NCI-H2107 treated with DMSO at 0.1 percent for 48 hours (cell line): ENCODE data around the gene SKIC8.

Experiments
- DNase-seq: peaks from one replicate; lab custom pipeline; 2025; ENCODE audit not compliant: unreplicated experiment; lab: John Stamatoyannopoulos, UW

SKIC8 gene

GRCh38 chr15:78299101-78299930, at the start of gene SKIC8:
Gene SKIC8, minus strand, starts transcription at chr15:78299609. Its CDS starts 3,923 bp downstream, at chr15:78295686.
- DNase-seq, result peak; percentile 73

DNA sequence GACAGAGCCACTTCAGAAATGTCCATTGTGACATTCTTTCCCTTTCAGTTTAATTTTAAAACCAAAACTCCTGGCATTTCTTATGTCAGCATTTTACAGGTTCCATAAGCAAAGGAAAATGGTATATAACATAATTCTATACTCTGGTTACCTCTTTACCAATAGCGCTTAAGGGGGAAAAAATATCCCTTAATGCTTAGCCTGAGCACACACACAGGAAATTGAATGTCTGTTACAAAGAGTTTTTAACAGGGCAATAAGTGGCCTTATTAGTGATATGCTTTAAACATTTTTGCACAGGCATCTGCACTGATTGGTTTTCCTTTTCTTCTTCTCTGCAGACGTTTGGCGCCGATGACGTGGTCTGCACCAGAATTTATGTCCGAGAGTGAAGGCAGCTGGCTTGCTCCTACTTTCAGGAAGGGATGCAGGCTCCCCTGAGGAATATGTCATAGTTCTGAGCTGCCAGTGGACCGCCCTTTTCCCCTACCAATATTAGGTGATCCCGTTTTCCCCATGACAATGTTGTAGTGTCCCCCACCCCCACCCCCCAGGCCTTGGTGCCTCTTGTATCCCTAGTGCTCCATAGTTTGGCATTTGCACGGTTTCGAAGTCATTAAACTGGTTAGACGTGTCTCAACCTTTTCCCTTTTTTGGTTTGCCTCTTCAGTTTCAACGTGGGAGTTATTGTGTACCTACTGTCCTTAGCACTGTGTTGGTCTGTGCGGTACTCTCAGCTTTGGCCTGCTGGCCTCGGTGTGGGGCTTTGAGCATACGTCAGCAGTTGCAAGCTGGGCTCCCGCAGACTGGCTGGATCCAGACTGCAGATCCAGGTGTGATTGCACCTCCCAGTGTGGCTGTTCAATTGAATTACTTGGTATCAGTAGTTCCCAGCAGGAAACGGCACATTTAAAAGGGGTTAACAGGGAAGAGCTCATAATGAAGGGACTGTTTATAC, 48.5 kb upstream of the SKIC8 start:
- no peak for DNase-seq

GRCh38 chr15:78345396-78346125, 46.2 kb upstream of the SKIC8 start:
- no peak for DNase-seq

- DNase-seq, result no peak
Measured at GRCh38 chr15:78343276-78344060, 44.1 kb upstream of the SKIC8 start.

DNA sequence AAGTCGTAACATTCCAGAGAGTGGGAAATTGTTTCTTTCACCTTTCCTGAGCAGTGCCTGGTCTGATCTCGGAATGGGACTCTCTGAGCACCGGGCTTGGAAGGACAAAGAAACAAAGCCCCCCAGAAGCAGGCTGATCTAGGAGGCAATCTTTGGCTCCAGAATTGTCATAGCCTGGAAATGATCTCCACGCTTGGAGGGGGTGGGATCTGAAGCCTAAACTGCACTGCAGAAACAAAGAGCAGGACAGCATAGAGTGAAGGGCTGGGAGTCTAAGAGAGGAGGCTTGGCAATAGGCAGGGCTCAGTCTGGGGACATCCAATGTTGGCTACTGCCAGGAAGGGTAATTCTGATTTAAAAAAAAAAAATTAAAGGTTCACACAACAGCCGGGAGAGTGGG, 42.6 kb upstream of the SKIC8 start:
- no peak for DNase-seq

DNA sequence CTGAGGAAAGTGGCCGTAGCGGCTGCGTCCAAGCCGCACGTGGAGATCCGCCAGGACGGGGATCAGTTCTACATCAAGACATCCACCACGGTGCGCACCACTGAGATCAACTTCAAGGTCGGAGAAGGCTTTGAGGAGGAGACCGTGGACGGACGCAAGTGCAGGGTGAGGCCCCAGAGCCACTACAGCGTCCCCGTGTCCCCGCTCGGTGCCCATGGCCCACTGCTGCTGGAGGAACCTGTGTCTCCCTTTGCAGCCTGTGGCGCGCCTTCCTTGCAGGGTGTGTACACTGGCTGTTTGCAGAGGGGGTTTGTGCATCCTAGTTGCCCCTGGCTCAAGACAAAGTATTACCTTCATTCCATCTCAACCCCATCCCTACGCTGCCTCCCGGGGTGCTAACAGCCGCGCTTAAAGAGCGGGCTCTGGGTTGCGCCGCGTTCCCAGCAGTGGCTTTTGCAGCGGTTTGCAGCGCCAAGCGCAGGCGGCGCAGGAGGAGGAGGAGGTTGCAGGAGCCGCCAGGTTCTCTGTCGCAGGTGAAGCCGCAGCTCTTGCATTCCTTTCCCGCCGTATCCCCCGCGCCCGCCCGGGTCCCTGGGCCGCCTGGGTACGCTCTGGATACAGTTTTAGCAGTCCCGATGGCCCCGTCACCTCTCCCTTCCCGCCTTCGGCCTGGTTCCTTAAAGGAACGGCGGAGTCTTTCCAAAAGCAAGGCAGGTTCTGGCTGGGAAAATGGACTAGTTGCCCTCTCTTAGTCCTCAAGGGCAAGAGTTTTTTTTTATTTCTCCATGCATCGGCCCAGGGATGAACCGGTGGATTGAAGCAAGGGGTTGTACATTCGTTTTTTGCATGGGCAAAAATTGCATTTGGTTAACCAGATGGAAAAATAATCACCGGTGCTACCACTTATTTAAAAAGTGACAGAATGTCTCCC, 41.9 kb upstream of the SKIC8 start:
- DNase-seq, result peak; percentile 9

GRCh38 chr15:78340231-78341056, 41.0 kb upstream of the SKIC8 start, which contains the start of gene CRABP1:
Gene CRABP1, plus strand, starts transcription at chr15:78340353. Its CDS starts 76 bp downstream, at chr15:78340429.
- DNase-seq, result no peak

DNA sequence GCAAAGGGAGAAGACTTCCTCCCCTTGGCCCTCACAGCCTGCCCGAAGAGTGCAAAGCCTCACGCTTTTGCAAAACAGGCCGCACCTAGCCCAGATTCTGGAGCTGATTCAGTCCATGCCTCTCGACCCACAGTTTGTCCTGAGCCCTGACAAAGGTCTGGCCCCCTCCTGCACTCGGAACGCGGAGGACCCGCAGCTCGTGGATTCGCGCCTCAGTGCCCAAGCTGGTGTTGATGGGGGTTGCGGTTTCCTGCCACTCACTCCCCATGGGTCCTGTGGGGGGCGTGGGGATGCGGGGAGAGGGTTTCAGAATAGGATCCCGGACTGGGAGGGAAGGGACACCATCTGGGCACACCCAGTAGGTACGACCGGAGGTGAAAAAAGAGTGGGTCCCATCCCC, 40.1 kb upstream of the SKIC8 start:
- DNase-seq, result no peak

- no peak for DNase-seq
Measured at GRCh38 chr15:78338781-78339180, 39.4 kb upstream of the SKIC8 start.

DNA sequence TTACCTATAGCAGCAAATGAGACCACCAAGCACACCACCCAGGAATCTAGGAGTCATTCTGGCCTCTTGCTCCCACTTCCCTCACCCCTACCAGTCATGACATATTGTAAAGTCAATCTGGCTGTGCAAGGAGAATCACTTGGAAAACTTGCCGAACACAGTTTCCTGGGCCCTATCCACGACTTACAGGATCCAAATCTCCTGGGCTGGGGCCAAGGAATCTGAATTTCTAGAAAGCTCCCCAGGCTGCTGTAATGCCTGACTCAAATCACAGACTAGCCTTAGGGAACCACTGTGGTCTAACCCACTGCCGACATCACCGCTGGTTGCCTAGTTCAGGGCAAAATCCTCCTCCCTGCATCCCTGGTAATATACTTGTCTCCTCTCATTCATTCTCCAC, 36.6 kb upstream of the SKIC8 start:
- no peak for DNase-seq

- DNase-seq, result no peak
Measured at GRCh38 chr15:78334845-78335244, 35.4 kb upstream of the SKIC8 start.

GRCh38 chr15:78329625-78330024, 30.2 kb upstream of the SKIC8 start:
- no peak for DNase-seq

GRCh38 chr15:78327466-78327865, 28.1 kb upstream of the SKIC8 start:
- DNase-seq, result no peak

DNA sequence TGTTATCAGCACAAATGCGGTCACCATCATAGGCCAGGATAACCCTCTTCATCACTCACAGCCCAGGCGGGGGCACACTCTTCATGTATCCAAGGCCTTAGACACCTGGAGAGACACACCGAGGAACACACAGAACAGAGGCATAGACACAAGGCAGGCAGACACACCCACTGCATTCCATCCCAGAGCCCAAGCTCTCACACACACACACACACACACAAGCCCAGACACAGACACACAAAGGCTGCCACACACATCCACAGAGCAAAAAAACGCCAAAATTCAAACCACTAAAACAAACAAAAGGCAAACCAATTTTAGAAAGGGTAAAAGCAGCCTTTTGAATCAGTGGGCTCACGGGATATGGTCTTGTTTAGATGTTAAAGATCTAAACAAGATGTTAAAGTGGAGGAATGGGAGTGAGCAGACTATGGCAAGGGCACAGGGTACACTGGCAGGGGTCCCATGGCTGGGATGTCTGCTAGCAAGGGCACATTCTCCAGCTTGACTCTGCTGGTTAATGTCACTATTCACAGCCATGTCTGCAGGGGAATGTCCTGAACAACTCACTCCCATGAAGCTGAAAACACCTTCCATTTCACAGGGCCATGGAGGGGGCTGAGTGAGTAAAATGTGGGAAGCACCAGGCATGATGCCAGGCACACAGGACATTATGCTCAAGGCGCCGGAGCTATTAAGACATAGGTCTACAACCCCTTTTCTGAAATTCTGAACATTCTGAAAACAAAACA, 25.9 kb upstream of the SKIC8 start:
- no peak for DNase-seq

DNA sequence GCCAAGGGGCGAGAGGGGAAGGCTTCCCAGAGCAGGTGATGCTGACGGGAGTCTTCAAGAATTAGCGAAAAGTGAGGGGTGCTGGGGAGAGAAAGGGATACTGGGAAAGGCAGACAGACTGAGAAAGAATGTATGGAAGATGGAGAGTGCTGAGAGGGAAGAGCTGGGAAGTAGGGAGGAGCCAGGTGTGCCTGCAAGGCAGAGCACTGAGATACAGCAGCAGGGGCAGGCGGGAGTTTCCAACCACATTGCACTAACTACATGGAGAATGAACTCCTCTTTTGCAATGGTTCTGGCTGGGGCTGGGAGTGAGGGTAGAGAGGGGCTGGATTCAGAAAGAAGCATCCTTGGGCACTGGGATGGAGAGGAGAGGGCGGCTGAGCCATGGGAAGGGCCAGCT, 24.7 kb upstream of the SKIC8 start:
- DNase-seq, result no peak

GRCh38 chr15:78323693-78324092, 24.3 kb upstream of the SKIC8 start:
- DNase-seq, result no peak

DNA sequence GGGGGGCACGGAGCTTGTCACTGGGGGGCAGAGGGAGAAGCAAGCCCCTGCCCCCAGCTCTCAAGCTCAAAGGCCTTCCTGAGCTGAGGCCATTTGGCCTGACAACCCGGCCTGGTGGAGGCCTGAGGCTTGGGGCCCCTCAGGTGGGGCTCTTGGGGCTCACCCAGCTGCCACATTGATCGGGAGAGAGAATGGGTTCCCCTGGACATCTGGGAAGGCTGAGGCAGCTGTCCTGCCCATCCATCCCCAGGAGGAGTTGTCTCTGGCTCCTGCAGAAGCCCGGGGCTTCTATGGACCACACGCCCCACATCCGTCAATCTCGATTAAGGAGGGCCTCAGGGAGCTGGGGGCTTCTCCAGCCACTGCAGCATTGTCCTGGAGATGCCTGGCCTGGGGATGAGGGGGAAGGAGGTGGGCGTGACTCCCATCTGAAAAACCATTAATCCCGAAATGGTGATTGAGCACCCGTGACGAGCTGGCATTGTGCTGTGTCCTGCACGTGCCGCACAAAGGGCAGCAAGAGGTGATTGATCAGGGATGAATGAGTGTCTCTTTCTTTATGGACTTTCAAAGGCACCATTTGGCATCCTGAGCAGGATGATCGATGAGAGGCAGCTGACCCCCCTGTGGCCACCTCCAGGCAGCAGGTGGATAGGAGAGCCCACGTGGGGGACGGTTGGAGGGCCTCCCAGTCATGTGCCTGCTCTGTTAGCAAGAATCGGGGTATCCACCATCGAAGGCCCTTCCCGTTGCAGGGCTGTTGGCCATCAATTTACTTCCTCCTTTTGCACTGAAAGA, 23.5 kb upstream of the SKIC8 start:
- no peak for DNase-seq
